Effector CD8-positive, alpha-beta T cell (primary cell): Measurements from ENCODE around the gene PAPSS2.
"Not testable (repeated sequence)": the region's sequence is repeated elsewhere in the genome, so short reads cannot be mapped to it uniquely, and the experiment has no call there.

ENCODE experiments used
- DNase-seq: peaks from one replicate; lab custom pipeline; 2025; lab: John Stamatoyannopoulos, UW

PAPSS2 gene

DNA sequence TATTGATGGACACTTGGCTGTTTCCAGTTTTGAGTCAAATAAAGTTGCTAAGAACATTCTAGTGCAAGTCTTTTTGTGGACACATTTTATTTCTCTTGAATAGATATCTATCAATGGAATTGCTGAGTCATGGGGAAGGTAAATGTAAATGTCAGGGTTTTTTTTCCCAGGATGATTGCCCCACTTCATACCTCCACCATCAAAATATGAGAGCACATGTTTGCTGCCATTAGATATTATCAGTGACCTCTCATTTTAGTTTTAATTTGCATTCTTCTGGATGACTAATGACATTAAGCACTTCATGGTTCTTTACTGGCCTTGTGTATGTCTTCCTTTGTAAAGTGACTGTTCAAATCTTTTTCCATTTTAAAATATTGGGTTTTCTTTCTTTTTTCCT lies 45.7 kb downstream of the PAPSS2 start:
- DNase-seq: no peak

DNA sequence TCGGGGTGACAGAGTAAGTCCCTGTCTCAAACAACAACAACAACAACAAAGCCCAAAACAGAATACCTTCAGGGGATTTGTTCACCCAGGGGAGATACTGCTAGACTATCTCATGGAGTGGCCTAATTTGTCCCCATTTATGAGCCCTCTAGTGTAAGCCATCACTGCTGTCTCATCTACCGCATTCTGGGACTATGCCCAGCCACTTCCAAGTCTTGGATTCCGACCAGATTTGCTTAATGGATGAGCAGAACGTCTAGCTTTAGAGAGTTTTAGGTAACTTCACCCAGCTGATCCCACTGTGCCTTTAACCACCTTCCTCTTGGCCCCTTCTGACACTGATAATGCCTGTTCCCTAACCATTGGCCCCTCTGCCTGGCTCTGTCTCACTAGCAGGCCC lies 47.1 kb downstream of the PAPSS2 start:
- DNase-seq: no peak

DNA sequence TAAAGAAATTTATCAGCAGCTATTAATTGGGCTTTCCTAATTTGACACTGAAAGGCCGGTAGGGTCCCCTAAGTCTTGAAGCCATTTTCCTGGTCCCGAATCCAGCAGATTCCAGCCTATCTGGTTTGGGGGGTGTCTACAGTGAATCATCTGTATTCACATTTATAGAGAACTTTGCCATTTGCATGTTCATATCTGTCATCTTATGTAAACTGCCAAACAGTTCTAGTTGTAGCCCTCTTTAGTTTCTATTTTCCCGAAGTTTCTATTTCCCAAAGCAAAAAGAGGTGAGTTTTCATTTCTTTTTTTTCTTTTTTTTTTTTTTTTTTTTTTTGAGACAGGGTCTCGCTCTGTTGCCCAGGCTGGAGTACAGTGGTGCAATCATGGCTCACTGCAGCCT lies 47.6 kb downstream of the PAPSS2 start:
- no peak for DNase-seq

DNA sequence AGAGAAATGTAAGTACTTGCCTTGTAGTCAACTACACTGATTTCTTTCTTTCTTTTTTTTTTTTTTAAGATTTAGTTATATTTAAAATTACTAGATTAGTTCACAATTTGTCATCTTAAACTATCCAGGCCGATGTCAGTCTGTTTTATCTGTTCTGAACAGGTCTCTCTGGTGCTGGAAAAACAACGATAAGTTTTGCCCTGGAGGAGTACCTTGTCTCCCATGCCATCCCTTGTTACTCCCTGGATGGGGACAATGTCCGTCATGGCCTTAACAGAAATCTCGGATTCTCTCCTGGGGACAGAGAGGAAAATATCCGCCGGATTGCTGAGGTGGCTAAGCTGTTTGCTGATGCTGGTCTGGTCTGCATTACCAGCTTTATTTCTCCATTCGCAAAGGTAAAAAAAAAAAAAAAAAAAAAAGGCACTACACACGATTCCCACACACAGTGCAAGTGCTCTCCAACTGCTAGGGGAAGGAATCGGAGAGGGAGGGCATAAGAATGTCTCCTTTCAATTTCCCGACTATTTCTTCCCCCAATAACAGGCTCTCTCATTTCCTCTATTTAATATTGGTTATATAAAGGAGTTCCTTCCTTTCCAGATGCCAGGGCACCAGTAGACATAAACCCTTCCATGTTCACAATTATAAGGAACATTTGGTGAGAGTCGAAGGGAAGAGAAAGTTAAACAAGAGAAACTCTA lies 53.4 kb downstream of the PAPSS2 start:
- no peak for DNase-seq

DNA sequence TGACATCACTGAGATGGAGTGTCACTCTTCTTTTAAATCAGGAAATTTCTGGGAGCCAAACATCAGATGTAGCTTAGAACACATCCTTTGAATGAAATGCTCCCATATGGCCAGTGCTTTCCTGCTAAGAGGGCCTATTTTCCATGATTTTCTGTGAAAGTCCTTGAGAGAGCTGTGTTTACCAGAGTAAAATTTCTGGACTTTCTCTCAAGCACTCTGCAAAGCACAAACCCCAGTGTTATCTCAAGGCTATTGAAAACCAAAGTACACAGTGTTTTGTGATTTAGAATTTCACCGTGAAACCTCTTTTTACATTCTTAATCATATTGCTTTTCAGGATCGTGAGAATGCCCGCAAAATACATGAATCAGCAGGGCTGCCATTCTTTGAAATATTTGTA lies 54.0 kb downstream of the PAPSS2 start:
- DNase-seq: no peak

DNA sequence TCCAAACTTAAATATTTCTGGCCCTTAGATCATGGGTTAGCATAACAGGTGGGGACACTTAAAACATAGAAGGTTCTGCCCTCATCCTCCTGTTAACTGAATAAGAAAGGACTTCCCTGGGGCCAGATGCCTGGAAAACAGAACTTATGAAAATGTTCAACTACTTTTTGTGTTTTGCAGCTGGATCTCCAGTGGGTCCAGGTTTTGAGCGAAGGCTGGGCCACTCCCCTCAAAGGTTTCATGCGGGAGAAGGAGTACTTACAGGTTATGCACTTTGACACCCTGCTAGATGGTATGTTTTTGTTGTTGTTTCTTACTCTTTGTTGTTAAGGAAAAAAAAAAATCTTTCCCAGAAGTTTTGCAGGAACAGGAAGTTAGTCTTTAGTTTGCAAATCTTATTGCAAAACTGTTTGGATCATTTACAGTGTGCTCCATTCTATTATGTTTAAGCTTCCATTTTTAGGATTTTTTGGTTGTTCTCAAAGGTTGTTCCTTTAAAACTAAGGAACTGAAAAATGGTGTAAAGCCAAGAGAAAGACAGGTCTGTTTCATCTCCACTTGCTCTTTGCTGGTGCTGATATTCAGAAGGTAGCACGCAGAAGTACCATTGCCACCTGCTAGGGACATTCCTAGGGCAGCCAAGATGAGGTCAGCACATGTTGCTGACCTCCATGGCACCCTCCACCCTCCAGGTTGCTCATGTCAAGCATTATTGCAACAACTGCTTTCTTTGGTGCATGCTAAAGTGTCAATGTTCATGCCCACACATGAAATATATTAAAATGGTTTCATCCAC lies 56.1 kb downstream of the PAPSS2 start:
- no peak for DNase-seq

DNA sequence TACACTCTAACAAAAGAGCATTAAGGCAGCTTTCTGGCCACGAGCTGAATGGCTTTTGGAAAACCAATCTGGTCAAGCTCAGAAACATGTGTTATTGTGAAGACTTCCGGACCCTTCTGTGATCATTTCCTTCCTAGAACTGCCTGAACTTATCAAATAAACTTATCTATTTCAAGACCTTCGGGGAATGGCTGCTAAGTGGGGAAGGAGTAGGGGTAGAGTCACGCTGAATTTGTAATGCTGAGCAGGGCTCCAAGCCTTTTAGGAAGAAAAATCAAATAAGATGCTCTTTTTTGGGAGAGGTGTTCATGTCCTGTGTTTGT lies 56.6 kb downstream of the PAPSS2 start:
- no peak for DNase-seq

DNA sequence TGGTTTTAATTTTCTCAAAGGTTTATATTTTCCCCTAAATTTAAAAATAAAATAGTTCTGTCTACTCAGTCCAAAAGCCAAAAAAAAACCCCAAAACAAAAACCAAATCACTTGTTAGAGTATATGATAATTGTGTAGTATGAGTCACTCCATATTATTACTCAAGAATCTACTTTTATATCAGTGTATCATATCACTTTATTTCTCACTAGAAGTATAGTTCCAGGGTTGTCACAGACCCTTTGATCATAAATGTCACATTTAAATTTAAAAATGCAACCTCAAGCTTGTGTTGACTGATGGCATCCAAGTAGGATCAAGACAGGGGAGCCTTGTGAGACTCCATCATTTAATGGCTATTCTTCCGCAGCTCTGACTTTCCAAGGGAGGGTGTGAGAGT lies 61.0 kb downstream of the PAPSS2 start:
- DNase-seq: no peak

DNA sequence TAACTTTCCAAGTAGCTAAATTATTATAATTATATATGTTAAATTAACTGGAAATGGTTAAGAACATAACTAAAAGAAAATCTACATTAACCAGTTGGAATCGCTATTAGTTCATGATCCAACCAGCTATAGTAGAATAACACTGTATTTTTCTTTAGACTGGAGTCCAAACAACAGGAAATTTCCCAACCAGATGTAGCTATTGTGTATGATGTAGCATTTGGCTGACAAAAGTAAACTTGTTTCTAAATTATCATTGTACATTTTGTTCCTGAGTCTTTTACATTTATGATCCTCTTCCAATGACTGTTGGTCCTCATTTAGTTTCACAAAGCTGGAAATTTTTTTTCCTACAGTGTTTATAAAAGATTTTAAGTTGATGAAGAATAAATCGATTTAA lies 62.1 kb downstream of the PAPSS2 start:
- DNase-seq: no peak

DNA sequence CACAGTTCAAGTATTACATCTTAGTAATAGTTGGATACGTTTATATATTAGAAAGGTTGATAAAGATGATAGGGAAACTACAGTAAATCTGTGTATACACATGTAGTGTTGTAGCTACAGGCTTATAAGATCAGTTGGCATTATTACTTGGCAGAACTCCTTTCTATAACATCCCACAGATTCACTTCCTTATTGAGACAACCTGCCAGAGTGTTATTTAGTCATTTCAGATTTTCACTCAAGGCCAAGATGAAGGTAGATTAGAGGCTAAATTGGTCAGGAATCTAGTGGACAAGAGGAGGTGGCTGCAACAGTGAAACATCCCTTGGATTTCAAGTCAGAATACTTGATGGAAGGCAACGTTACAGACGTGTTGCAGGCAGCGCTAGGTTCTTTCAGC lies 63.0 kb downstream of the PAPSS2 start:
- no peak for DNase-seq

DNA sequence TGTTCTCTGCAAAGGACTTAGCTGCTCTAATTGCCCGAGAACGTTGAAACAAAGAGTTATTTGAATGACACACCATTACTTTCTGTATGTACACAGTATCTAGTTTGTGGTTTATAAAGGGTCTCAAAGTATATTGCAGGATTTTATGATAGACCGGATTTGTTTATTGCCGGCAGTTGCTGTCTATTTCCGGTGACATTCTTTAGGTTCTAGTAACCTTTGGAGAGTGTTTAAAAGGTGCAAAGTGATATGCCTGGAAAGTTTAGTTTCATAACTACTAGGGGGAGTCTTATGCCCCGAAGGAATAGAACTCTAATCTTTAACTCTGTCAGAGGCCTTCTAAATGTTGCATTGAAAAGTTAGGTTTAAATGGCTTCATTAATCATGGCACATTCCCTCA lies 63.8 kb downstream of the PAPSS2 start:
- DNase-seq: no peak

DNA sequence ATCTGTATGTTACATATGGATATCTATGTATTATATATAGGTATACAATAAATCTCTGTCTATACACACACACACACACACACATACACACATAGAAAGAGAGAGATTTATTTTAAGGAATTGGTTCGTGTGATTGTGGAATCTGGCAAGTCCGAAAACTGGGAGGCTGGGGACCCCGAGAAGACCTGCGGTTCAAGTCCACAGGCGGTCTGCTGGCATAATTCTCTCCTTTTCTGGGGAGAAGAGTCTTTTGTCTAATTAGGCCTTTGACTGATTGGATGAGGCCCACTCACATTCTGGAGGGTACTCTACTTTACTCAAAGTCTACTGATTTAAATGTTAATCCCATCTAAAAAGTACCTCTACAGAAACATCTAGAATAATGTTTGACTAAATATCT lies 65.1 kb downstream of the PAPSS2 start:
- DNase-seq: no peak

DNA sequence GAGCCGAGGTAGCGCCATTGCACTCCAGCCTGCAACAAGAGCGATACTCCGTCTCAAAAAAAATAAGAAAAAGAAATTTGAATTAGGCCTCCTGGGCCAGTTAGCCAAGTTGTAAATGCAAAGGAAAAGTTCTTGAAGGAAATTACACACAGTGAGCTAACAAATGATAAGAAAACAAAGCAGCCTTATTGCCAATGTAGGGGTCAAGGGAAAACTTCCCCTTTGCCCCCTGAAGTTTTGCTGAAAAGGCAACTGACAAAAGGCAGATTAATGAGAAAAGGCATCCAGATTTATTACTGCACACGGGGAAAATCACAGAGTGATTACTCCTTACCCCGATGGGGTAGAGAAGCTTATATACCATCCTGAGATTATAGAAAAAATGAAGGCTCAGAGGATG lies 70.3 kb downstream of the PAPSS2 start:
- DNase-seq: no peak

DNA sequence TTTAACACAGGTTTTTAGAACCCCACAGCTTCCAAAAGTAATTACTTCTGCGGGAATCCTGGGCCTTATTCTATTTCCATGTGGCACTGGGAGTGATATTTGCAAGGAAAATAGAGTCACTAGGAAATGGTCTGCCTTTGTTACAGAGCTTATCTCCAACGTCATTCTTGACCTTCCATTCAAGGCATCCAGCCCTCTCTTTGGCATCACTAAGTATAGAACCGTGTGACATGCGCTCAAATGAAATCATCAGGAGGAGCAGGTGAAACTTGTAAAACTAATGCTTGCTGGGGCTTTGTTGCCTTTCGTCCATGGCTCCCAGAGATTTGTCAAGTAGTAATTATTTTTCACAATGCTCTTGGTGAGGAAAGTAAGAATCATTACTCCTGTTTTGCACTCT lies 73.4 kb downstream of the PAPSS2 start:
- DNase-seq: no peak

DNA sequence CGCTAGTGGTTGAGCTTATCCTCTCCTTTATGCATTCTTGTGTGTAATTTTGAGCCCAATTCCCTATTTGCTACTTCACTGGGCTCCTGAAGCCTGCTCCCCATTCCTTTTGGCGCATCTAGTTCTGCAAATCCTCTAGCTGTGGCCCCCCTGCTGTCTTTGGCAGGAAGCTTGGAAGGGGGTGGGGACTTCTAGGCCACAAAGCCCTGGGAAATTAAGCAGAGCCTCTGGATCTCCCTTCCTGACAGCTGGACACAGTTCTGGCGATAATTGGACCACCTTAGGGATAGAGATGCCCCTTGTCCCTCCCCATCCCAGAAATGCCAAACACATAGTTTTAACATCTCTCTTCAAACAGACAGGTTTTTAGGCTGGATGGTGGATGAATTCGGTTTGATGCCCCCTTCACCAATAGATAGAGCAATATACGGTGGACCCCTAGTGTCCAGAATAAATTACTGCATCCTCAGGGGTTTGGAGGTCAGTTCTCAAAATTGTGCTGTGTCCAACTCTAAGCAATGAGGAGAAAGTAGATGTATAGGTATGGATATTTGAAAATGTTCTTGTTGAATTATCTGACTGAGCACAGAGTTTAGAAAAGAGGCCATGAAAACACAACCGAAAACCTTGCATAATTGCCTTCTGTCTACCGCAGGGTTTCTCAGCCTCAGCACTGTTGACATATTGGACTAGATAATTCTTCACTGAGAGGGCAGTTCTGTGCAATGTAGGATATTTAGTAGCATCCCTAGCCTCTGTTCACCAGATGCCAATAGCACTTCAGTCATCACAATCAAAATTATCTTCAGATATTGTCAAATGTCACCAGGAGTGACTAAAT lies 75.5 kb downstream of the PAPSS2 start:
- DNase-seq: no peak

DNA sequence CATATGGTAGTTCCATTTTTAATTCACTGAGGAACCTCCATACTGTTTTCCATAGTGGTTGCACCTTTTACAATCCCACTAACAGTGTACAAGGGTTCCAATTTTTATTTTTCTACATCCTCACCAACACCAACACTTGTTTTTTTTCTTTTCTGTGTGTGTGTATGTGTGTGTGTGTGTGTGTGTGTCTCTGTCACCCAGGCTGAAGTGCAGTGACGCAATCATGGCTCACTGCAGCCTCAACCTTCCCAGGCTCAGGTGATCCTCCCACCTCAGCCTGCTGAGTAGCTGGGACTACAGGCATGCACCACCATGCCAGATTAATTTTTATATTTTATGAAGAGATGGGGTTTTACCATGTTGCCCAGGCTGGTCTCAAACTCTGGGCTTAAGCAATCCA lies 78.6 kb downstream of the PAPSS2 start:
- not testable (repeated sequence) for DNase-seq

DNA sequence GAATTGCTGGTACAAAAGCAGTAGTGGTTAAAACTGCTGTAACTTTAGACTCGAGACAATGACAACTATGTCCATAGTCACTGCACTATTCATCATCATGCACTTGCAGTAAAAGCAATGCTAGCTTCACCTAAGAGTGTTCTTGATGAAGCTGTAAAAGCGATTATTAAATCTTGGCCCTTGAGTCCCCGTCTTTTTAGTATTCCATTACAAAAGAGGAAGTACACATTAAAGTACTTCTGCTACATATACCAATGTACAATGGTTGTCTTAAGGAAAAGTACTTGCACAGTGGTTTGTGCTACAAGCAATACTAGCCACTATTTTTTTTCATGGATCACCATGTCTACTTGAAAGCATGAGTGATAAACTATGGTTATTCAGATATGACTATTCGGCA lies 80.0 kb downstream of the PAPSS2 start:
- DNase-seq: no peak

DNA sequence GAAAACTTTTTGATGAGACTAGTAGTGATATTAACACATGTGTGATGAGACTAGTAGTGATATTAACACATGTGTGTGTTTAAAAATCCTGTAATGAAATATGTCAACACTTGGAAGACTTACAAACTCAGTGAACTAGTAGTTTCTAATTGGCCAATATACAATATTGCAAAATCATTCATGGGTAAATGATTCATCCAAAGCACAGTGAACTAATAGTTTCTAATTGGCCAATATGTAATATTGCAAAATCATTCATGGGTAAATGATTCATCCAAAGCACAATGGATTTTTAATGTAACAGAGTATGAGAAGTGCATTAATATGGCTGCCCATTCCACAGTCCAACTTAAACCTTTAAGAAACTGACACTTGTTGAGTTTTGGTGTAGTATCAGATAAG lies 80.6 kb downstream of the PAPSS2 start:
- no peak for DNase-seq

DNA sequence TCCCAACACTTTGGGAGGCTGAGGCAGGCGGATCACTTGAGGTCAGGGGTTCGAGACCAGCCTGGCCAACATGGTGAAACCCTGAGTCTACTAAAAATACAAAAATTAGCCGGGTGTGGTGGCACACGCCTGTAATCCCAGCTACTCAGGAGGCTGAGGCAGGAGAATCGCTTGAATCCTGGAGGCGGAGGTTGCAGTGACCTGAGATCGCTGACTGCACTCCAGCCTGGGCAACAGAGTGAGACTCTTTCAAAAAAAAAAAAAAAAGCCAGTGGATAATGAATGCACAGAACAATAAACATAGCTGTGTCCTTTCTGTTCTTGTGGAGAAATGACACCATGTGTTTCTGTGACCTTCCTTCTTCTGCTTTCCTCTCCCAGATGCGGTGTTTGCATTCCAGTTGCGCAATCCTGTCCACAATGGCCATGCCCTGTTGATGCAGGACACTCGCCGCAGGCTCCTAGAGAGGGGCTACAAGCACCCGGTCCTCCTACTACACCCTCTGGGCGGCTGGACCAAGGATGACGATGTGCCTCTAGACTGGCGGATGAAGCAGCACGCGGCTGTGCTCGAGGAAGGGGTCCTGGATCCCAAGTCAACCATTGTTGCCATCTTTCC lies 83.4 kb downstream of the PAPSS2 start:
- not testable (repeated sequence) for DNase-seq

DNA sequence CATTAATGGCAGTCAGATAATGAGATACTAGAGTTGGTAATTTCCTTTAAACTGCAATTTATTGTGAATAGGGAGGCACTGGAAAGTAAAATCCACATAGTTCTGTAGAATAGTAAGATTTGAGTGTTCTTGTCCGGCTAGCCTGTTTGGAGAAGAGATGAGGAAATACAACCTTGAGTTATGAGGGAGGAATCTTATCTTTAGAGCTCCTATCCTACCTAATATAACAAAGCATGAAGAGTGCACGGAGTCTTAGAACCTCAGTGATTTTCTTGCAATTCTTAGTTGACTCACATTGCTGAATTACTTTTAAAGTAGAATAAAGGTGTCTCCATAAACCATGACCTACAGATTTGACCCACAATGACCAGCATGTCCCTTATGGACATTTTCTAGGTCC lies 84.9 kb downstream of the PAPSS2 start:
- no peak for DNase-seq

DNA sequence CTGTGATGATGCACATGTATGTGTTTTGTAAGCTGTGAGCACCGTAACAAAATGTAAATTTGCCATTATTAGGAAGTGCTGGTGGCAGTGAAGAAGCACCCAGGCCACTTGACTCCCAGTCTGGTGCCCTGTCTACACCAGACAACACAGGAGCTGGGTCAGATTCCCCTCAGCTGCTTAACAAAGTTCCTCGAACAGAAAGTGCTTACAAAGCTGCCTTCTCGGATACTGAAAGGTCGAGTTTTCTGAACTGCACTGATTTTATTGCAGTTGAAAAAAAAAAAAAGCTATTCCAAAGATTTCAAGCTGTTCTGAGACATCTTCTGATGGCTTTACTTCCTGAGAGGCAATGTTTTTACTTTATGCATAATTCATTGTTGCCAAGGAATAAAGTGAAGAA lies 87.2 kb downstream of the PAPSS2 start:
- DNase-seq: no peak

DNA sequence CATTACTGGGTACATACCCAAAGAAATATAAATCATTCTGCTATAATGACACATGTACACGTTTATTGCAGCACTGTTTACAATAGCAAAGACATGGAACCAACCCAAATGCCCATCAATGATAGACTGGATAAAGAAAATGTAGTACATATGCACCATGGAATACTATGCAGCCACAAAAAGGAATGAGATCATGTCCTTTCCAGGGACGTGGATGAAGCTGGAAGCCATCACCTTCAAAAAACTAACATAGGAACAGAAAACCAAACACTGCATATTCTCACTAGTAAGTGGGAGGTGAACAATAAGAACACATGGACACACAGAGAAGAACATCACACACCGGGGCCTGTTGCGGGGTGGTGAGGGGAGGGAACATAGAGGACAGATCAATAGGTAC lies 88.6 kb downstream of the PAPSS2 start:
- not testable (repeated sequence) for DNase-seq
